OCI-LY3 (cell line): ENCODE measurements around the gene PSMD14.

Experiments
- CTCF ChIP-seq: fragments of 200-600, 300-600 bp; sonication (generic); IDR thresholded peaks from 2 replicates; pipeline ENCODE4 v1.5.1; 2014; ENCODE audit warnings: antibody characterized with exemption, low read length, low read depth
- EZH2phosphoT487 ChIP-seq: fragments of 200-600 bp; shearing (Covaris generic); IDR thresholded peaks from 2 replicates; pipeline ENCODE4 v1.6.1; 2018; ENCODE audit warnings: antibody characterized with exemption, mixed run types, low read depth

DNA sequence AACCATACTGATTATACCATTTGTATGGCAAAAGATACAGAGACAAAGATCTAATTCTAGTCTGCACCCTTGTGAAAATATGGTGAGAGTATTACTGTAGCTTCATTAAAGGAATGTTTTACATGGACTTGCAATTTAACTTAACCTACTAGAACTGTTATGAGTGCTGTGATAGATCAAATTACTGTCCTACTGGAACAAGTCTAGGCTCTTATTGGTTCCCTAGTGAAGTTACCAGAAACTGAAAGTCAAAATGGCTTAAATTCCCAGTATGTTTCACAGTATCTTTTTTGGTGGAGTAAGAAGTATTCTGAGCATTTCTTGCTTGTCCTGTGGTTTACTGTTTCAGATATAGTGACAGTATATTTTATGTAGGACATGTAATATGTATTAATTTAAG lies 104.1 kb downstream of the PSMD14 start:
- TF ChIP-seq CTCF (no peak), EZH2phosphoT487 (no peak)
